Central memory CD8-positive, alpha-beta T cell (primary cell): Measurements from ENCODE around the gene STX1A.

Experiments used
- ATAC-seq: fragments of 150-1000 bp; cut with Tn5 transposase; replicated peaks from 2 replicates; pipeline ENCODE4 v1.10.0; 2022; ENCODE audit warnings: mild to moderate bottlenecking, moderate FRiP score, moderate number of reproducible peaks; ENCODE audit not compliant: poor library complexity, severe bottlenecking; ENCODE audit errors: extremely low read depth
- DNase-seq, 2 donors: peaks; one replicate each; pipeline ENCODE4 v3.0.0; 2021; ENCODE audit warnings: low spot score in 2 of 2
- H3K27ac Mint-ChIP-seq: one replicate; pipeline ENCODE4 v1.8.0; 2022; ENCODE audit warnings: low read depth, mild to moderate bottlenecking, moderate library complexity, mixed read lengths
- H3K27me3 Mint-ChIP-seq: one replicate; pipeline ENCODE4 v1.8.0; 2022; ENCODE audit warnings: mixed read lengths
- H3K36me3 Mint-ChIP-seq: one replicate; pipeline ENCODE4 v1.8.0; 2022; ENCODE audit warnings: mild to moderate bottlenecking, moderate library complexity, mixed read lengths; ENCODE audit not compliant: insufficient read depth
- H3K4me1 Mint-ChIP-seq: one replicate; pipeline ENCODE4 v1.8.0; 2022; ENCODE audit warnings: mixed read lengths
- H3K4me3 Mint-ChIP-seq: one replicate; pipeline ENCODE4 v1.8.0; 2022; ENCODE audit warnings: mild to moderate bottlenecking, moderate library complexity, mixed read lengths
- H3K9me3 Mint-ChIP-seq: one replicate; pipeline ENCODE4 v1.8.0; 2022; ENCODE audit warnings: mixed read lengths

The STX1A gene

GRCh38 chr7:73718905-73719805, at the start of gene STX1A:
Gene STX1A, minus strand, starts transcription at chr7:73719669. Its CDS starts 38 bp downstream, at chr7:73719631.
- no peaks in the 10 kb centered on the region for H3K9me3 Mint-ChIP-seq
- H3K4me1 Mint-ChIP-seq, result peaks cover 25% of the 10 kb centered on the region
- H3K36me3 Mint-ChIP-seq, result peaks cover 8% of the 10 kb centered on the region
- DNase-seq (peak; percentile 36 to 45), ATAC-seq (peak; percentile 64)
- peak within 1 kb of the TSS; percentile 56 for H3K27ac Mint-ChIP-seq
- no peaks in the 10 kb centered on the region for H3K27me3 Mint-ChIP-seq
- H3K4me3 Mint-ChIP-seq, result peak within 1 kb of the TSS; percentile 86

GRCh38 chr7:73768641-73769480, 49.4 kb upstream of the STX1A start:
- no peak overlapping the region for H3K27ac Mint-ChIP-seq
- no peak overlapping the region for H3K4me3 Mint-ChIP-seq
- no peaks in the 10 kb centered on the region for H3K9me3 Mint-ChIP-seq
- H3K27me3 Mint-ChIP-seq, result peaks cover 70% of the 10 kb centered on the region
- H3K36me3 Mint-ChIP-seq, result no peaks in the 10 kb centered on the region
- no peak for ATAC-seq
- H3K4me1 Mint-ChIP-seq, result peaks cover 7% of the 10 kb centered on the region
- no peak for DNase-seq

- peaks cover 56% of the 10 kb centered on the region for H3K27me3 Mint-ChIP-seq
- H3K9me3 Mint-ChIP-seq, result no peaks in the 10 kb centered on the region
- H3K27ac Mint-ChIP-seq, result no peak overlapping the region
- H3K4me3 Mint-ChIP-seq, result no peak overlapping the region
- no peak for DNase-seq
- peaks cover 7% of the 10 kb centered on the region for H3K4me1 Mint-ChIP-seq
- ATAC-seq, result no peak
- no peaks in the 10 kb centered on the region for H3K36me3 Mint-ChIP-seq
Observed at GRCh38 chr7:73766556-73767229, 47.2 kb upstream of the STX1A start.

GRCh38 chr7:73762659-73762999, 43.2 kb upstream of the STX1A start:
- ATAC-seq (no peak), DNase-seq (no peak)
- Mint-ChIP-seq H3K9me3 (no peaks in the 10 kb centered on the region), H3K4me3 (no peak overlapping the region), H3K27ac (no peak overlapping the region), H3K4me1 (no peaks in the 10 kb centered on the region), H3K36me3 (no peaks in the 10 kb centered on the region), H3K27me3 (peaks cover 24% of the 10 kb centered on the region)

GRCh38 chr7:73761854-73762658, 42.6 kb upstream of the STX1A start:
- H3K9me3 Mint-ChIP-seq, result no peaks in the 10 kb centered on the region
- H3K27ac Mint-ChIP-seq, result no peak overlapping the region
- no peak overlapping the region for H3K4me3 Mint-ChIP-seq
- no peaks in the 10 kb centered on the region for H3K36me3 Mint-ChIP-seq
- H3K4me1 Mint-ChIP-seq, result no peaks in the 10 kb centered on the region
- ATAC-seq (no peak), DNase-seq (no peak)
- H3K27me3 Mint-ChIP-seq, result peaks cover 24% of the 10 kb centered on the region

GRCh38 chr7:73758581-73759138, 39.2 kb upstream of the STX1A start:
- ATAC-seq, result no peak
- Mint-ChIP-seq H3K9me3 (no peaks in the 10 kb centered on the region), H3K27me3 (peaks cover 12% of the 10 kb centered on the region), H3K4me1 (no peaks in the 10 kb centered on the region), H3K36me3 (no peaks in the 10 kb centered on the region), H3K4me3 (no peak overlapping the region), H3K27ac (no peak overlapping the region)
- no peak for DNase-seq

GRCh38 chr7:73749931-73750776, 30.7 kb upstream of the STX1A start:
- no peaks in the 10 kb centered on the region for H3K4me1 Mint-ChIP-seq
- DNase-seq (no peak), ATAC-seq (no peak)
- H3K27ac Mint-ChIP-seq, result no peak overlapping the region
- peaks cover 22% of the 10 kb centered on the region for H3K27me3 Mint-ChIP-seq
- H3K4me3 Mint-ChIP-seq, result no peak overlapping the region
- no peaks in the 10 kb centered on the region for H3K9me3 Mint-ChIP-seq
- peaks cover 2% of the 10 kb centered on the region for H3K36me3 Mint-ChIP-seq

GRCh38 chr7:73746378-73746777, 26.9 kb upstream of the STX1A start:
- Mint-ChIP-seq H3K4me3 (no peak overlapping the region), H3K27ac (no peak overlapping the region), H3K27me3 (peaks cover 22% of the 10 kb centered on the region), H3K4me1 (no peaks in the 10 kb centered on the region), H3K36me3 (peaks cover 2% of the 10 kb centered on the region), H3K9me3 (no peaks in the 10 kb centered on the region)
- ATAC-seq (no peak), DNase-seq (no peak)

GRCh38 chr7:73742753-73743641, 23.5 kb upstream of the STX1A start:
- no peak for DNase-seq

GRCh38 chr7:73742338-73742752, 22.9 kb upstream of the STX1A start:
- Mint-ChIP-seq H3K4me3 (no peak overlapping the region), H3K27me3 (no peaks in the 10 kb centered on the region), H3K4me1 (peaks cover 14% of the 10 kb centered on the region), H3K9me3 (no peaks in the 10 kb centered on the region), H3K36me3 (peaks cover 7% of the 10 kb centered on the region), H3K27ac (no peak overlapping the region)
- DNase-seq (no peak), ATAC-seq (no peak)

More at GRCh38 chr7:73742753-73743641, 23.5 kb upstream of the STX1A start:
- Mint-ChIP-seq H3K27me3 (no peaks in the 10 kb centered on the region), H3K4me3 (no peak overlapping the region), H3K27ac (peak overlapping the region; percentile 38), H3K9me3 (no peaks in the 10 kb centered on the region), H3K36me3 (peaks cover 5% of the 10 kb centered on the region), H3K4me1 (peaks cover 11% of the 10 kb centered on the region)
- no peak for ATAC-seq
